SH-SY5Y (cell line): ENCODE data around the gene HS6ST3.

Source experiments
- GATA2 ChIP-seq: IDR thresholded peaks from 2 replicates; pipeline ENCODE4 v1.6.1; 2011; ENCODE audit warnings: mild to moderate bottlenecking, low read depth, low read length
- GATA3 ChIP-seq: IDR thresholded peaks from 2 replicates; pipeline ENCODE4 v1.6.1; 2011; ENCODE audit warnings: low read depth, mild to moderate bottlenecking, low read length, moderate library complexity

DNA sequence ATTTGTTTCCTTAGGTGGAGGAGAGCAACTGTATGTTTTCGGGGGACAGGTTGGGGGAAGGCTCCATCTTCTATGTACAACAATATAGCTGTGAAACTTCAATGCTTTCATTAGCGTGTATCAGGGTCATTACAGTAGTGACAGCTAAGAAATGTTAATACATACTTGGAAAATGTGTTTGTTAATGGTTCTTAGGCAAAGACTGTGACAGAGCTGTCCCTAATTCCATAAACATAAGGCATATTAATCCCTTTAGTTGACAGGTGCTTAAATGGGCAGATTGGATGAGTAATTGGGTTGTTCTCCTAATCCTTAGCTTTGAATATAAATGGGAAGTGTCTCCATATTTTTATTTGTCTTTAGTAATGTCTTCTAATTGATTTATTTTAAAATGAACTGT is 313.7 kb downstream of the HS6ST3 start:
- no peak for TF ChIP-seq GATA2
- TF ChIP-seq GATA3, result no peak
